MM.1S (cell line): ENCODE measurements around the gene PSMD14.

Source experiments
- CTCF ChIP-seq: fragments of 300-600 bp; sonication (generic); IDR thresholded peaks from 2 replicates; pipeline ENCODE4 v1.5.1; 2016; ENCODE audit warnings: antibody characterized with exemption, low read length, mixed read lengths
- EZH2 ChIP-seq: fragments of 300-600 bp; sonication (generic); optimal IDR thresholded peaks from 2 replicates; pipeline ENCODE3; 2017; ENCODE audit warnings: low read depth, mild to moderate bottlenecking, antibody characterized with exemption, low read length, mixed read lengths

- TF ChIP-seq CTCF (no peak), EZH2 (no peak)
These were observed 80.0 kb downstream of the PSMD14 start for GRCh38 chr2:161388146-161388779.
